ENCODE data around the gene CENPF.
"Not testable (repeated sequence)": the region's sequence is repeated elsewhere in the genome, so short reads cannot be mapped to it uniquely, and the experiment has no call there.

The CENPF gene

GRCh38 chr1:214602764-214603657 is at the start of gene CENPF:
CENPF (plus strand) TSS chr1:214603195; CDS start chr1:214613755, 10,560 bp downstream.
- peak; percentile 82 for DNase-seq

DNA sequence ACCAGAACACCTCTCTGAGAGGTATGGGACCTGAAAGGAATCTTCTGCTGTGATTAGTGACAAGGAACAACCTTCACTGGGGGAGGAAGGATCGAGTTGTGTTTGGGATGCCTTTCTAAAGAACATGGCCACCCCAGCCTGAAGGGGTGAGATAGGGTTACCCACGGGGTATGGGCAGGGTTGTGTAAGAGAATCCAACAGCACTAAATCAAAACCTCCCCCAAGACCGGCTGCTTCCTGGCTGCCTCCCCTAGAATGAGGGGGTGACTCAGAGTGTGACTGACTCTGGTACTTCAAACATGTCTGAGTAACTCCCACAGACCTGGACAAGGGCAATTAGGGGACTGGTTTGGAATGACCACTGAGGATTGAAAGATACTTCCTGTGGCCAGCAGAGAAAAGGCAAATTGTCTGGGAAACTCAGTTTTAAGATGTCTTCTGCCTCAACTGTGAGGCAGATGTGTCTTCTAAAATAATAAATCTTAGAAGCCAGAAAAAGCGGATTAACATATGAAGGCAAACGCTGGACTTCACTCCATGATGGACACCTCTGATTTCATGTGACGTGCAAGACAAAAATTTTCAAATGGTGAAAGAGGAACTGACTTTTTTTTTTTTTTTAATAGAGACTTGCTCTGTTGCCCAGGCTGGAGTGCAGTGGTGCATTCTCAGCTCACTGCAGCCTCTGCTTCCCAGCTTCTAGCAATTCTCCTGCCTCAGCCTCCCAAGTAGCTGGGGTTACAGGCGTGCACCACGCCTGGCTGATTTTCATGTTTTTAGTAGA is 44.9 kb upstream of the CENPF start:
- no peak for DNase-seq

DNA sequence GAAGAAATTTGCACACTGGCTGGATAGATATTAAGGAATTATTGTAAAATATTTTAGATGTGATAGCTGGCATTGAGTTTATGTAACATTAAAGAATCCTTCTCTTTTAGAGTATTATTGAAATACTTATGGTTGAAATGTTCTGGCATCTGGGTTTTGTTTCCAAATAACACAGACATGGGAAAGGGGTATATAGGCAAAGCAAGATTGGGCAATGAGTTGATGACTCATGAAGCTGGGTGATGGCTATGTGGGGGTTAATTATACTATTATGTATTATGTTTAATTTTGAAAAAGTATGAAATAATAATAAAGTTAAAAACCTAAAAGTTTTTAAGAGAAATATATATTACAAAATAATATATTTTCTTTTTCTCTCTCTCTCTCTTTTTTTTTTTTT is 39.1 kb upstream of the CENPF start:
- no peak for DNase-seq

- DNase-seq: no peak
Observed at GRCh38 chr1:214565310-214565709, 37.7 kb upstream of the CENPF start.

DNA sequence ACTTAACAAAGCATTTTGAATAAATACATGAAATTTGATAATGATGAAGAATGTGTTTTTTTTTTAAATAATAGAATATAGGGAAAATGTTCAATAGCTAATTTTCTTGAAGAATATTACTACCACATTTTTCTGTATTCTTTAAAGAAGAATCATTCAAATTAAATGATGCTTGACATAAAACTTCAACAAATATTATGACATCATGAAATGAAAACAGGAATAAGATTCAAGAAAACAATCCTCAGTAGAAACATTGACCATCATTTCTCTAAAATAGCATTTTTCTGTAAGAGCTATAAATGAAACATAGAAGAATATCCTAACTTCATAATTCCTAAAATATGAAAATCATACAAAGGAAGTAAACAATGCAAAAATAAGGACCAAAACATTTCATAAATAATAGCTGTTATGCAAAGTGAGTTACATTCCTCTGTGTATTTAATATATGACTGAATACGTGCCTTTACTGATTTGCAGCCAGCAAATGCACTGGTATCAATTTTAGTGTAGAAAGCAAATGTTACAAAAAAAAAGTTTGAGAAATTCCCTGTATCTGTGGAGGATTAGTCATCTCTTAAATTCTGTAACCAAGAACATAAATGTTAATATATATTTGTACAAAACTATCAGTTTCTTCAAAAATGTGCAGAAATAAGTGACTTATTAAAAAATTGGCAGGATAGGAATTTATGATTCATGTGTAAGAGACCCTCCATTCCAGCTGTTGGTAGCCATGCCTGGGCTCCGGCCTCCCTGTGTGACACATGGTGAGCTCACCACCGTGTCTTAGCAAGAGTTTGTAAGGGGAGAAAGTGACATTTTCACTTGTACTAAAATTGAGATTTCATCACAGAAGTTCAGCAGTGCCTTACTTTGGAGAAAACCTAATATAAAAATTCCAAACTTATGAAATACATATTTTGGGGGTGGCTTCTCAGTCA is 36.6 kb upstream of the CENPF start:
- no peak for DNase-seq

DNA sequence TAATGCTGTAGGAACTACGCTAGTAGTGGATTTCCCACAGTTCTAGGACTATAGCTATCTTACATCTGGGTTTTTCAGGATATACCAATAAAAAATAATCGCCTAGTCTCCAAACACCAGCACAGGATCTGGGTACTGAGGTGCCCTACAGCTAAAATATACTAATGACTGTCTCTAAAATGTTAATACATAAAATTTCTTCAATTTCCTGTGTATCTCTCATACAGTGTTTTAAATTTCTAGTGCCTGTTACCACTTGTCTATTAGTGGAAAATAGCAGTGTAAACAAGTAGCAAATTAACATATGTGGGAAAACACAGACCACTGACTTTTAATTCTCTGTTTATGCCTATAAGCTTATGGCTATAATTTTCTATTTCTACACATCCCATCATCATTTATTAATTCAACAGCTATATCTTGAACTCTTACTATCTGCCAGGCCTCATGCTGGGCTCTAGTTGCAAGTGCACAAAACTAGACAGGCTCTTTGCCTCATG is 35.5 kb upstream of the CENPF start:
- DNase-seq: no peak

GRCh38 chr1:214568328-214568727 is 34.7 kb upstream of the CENPF start:
- DNase-seq: no peak

- no peak for DNase-seq
Observed at GRCh38 chr1:214569357-214570004, 33.5 kb upstream of the CENPF start.

GRCh38 chr1:214570442-214570841 is 32.6 kb upstream of the CENPF start:
- DNase-seq: no peak

GRCh38 chr1:214571281-214571680 is 31.7 kb upstream of the CENPF start:
- no peak for DNase-seq

DNA sequence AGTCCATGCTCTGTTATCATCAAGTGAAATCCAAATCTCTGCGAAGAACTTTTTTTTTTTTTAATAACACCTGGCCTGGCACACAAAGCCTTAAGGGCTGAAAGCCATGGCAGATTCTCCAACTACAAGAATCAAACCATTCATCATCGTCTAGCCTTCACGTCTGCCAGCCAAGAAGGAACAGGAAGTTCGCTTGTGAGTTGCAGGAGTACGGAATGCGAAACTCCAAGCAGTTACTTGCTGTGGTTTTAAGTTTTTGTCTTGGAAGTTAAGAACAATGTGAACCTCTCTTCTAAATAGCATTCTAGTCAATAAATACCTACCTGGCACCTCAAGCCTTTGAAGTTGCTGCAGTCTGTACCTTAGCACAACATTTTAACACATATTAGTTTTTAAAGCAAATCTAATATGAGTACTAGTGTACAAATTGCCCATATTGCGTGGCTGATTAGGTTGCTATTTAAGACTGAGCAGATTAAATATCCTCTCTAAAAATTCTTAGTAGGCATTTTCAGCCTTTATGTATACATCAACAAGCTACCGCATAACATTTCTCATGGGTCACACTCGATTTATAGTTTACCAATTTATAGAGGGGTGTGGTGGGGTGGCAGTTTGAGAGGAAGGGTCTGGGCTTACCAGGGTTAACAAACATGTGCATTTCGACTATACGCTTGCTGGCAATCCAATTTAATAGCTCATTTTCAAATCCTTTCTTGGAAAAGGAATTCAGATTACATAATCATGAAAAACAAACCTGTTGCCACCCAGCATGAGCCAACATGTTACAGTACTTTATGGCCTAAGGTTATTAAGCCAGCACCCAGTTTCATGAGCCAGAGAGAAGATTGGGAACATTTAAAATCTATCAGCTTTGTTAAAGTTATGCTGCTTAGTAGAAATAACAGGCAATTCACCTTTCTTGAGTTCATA is 29.3 kb upstream of the CENPF start:
- no peak for DNase-seq

DNA sequence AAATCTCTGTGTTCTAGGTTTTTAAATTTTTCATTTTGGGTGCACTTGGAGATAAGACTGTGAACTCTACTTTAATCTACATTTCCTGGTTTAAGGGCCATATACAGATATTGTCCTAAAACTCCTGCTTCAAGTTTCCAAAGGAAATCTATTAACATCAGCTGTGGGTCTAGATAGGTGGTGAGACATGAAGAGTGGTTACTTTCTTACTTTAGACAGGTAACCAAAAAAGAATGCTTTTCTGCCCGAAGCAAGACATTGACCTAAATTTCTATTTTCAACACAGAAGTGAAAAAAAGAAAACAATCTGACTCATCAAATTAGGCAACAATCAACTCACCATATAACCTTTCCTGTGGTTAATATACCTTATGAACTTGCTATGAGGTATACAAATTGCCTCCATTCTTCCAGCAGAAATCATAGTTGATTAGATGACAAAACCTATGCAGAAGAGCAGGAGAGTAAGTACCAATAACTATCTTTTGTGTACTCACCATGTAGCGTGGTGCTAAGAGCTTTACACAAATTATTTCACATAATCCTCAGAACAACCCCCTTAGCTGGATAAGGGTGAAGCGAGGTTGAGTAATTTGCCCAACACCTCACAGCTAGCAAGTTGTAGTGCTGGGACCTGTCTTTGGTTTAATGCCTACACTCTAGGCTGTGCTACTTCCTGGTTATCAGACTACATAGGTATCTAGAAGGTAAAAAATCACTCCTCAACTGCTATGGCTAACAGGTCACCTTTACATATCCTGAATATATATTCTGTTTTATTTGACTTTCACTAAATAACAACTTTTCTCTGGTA is 28.2 kb upstream of the CENPF start:
- DNase-seq: no peak

GRCh38 chr1:214576120-214576519 is 26.9 kb upstream of the CENPF start:
- DNase-seq: not testable (repeated sequence)

GRCh38 chr1:214579183-214579582 is 23.8 kb upstream of the CENPF start:
- no peak for DNase-seq

DNA sequence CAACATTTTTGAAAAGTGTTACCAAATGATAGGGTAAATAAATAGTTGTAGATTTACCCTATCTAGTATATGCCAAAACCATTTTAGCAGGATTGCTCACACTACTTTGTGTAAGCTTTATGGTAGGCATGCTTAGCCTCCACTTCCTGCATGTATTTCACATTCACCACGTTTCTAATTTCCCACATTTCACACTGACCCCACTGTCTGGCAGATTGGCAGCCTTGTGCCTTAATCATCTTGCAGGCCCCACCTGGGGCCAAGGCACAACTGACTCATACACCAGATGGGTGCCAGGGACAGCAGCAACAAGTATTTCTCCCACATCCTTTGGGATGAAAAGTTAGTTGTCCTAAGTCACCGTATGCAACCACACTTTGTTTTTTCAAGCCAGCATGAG is 21.2 kb upstream of the CENPF start:
- DNase-seq: no peak

- DNase-seq: no peak
Observed at GRCh38 chr1:214582289-214582891, 20.6 kb upstream of the CENPF start.

GRCh38 chr1:214583113-214583512 is 19.9 kb upstream of the CENPF start:
- DNase-seq: no peak

DNA sequence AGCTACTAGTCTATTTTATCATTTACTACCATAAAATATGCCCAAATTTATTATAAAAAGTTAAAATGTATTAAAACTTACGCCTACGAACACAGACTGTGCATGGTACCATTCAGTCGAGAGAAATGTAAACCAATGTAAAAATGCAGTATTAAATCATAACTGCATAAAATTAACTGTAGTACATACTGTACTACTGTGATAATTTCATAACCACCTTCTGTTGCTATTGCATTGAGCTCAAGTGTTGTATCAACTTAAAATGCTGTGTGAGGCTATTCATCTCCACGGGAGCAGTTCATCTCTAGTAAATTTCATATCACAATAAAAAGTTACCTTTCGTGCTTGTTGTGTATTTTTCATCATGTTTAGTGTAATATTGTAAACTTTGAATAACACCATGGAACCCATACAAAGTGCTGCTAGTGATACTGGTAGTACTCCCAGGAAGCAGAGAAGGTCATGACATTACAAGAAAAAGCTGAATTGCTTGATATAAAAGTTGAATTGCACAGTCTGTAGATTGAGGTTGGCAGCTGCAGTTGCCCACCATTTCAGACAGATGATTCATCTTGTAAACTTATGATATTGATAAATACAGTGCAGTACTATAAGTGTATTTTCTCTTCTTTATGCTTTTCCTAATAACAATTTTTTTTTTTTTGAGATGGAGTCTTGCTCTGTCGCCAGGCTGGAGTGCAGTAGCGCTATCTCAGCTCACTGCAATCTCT is 19.0 kb upstream of the CENPF start:
- DNase-seq: no peak

All from GOT3 (cell line).